HG02610 (cell line): Measurements from ENCODE around the gene OGA.

Experiments used
- ATAC-seq: cut with Tn5 transposase; IDR thresholded peaks from one replicate; pipeline ENCODE4 v1.9.1; 2021; ENCODE audit warnings: mild to moderate bottlenecking, moderate library complexity; ENCODE audit not compliant: unreplicated experiment

OGA gene

GRCh38 chr10:101818119-101818871 is at the start of gene OGA:
Gene OGA, minus strand, starts transcription at chr10:101818444. Its CDS starts 422 bp downstream, at chr10:101818022.
- peak; percentile 87 for ATAC-seq

GRCh38 chr10:101867931-101868330 is 49.7 kb upstream of the OGA start:
- ATAC-seq: no peak

- ATAC-seq: no peak
Measured at GRCh38 chr10:101859530-101859929, 41.3 kb upstream of the OGA start.

GRCh38 chr10:101858723-101859500 is 40.7 kb upstream of the OGA start:
- ATAC-seq: peak; percentile 91

- ATAC-seq: no peak
Measured at GRCh38 chr10:101857802-101858476, 39.7 kb upstream of the OGA start.

- ATAC-seq: no peak
Measured at GRCh38 chr10:101856626-101857025, 38.4 kb upstream of the OGA start.

- no peak for ATAC-seq
Measured at GRCh38 chr10:101851411-101852116, 33.3 kb upstream of the OGA start.

- ATAC-seq: no peak
Measured at GRCh38 chr10:101850749-101851148, 32.5 kb upstream of the OGA start.

- ATAC-seq: no peak
Measured at GRCh38 chr10:101848894-101849351, 30.7 kb upstream of the OGA start.

- no peak for ATAC-seq
Measured at GRCh38 chr10:101848408-101848807, 30.2 kb upstream of the OGA start.

- ATAC-seq: no peak
Measured at GRCh38 chr10:101845893-101846292, 27.6 kb upstream of the OGA start.

GRCh38 chr10:101843032-101844021 is 25.1 kb upstream of the OGA start, which contains the start of gene KCNIP2:
Gene KCNIP2, minus strand, starts transcription at chr10:101843800. Its CDS starts 232 bp downstream, at chr10:101843568.
- no peak for ATAC-seq

- ATAC-seq: no peak
Measured at GRCh38 chr10:101841826-101842225, 23.6 kb upstream of the OGA start.

GRCh38 chr10:101840741-101841453 is 22.7 kb upstream of the OGA start:
- peak; percentile 65 for ATAC-seq

GRCh38 chr10:101840102-101840684 is 21.9 kb upstream of the OGA start:
- no peak for ATAC-seq

- no peak for ATAC-seq
Measured at GRCh38 chr10:101839416-101840063, 21.3 kb upstream of the OGA start.

GRCh38 chr10:101839002-101839401 is 20.8 kb upstream of the OGA start:
- ATAC-seq: no peak

GRCh38 chr10:101838416-101838970 is 20.2 kb upstream of the OGA start:
- ATAC-seq: no peak
